Measurements from ENCODE around the gene PCCA. TPM values are rescaled to one million over a fixed set of nuclear protein-coding genes. Genes with fewer than 3 reads are reported as not detected.

PCCA gene
- total and polyA plus RNA-seq, 8 donors: 31.4 to 140 (median 77.0) TPM

DNA sequence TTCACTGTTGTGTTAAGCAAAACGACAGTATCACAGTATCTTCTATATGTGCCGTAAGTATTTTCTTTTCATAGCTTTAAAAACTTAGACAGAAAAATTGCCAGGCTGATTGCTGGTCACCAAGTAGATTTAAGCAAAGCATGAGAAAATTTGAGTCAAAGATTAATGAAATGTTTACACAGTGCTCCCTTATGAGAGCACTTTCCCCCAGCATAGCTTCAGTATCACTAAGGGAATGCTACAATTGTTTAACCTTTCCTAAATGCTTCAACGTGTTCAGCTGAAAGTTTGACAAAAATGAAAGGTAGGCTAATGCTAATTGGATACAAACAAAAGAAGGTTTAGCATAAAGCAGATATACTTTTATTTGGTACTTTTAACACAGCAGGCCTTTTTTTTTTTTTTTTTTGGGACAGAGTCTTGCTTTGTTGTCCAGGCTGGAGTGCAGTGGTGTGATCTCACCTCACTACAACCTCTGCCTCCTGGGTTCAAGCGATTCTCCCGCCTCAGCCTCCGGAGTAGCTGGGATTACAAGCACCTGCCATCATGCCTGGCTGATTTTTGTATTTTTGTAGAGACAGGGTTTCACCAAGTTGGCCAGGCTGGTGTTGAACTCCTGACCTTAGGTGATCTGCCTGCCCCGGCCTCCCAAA, 23.4 kb downstream of the PCCA start:
- peak overlapping the region in 2 of 5 donors; percentile 5 to 27 for H3K27ac ChIP-seq
- no peaks in the 10 kb centered on the region for H3K9me3 ChIP-seq
- H3K4me1 ChIP-seq: peaks cover 4 to 39% (median 8%) of the 10 kb centered on the region in 4 donors
- no peak overlapping the region for H3K4me3 ChIP-seq
- no peaks in the 10 kb centered on the region for H3K27me3 ChIP-seq
- intact Hi-C loops (cut with DNase I; ENCODE audit: low total_unique reads): no loop called here
- DNase-seq: peak in 1 of 2 donors; percentile 44
- TF ChIP-seq EP300 (IDR thresholded peaks at IDR 0.05): no peak
- TF ChIP-seq, protein P1, sequence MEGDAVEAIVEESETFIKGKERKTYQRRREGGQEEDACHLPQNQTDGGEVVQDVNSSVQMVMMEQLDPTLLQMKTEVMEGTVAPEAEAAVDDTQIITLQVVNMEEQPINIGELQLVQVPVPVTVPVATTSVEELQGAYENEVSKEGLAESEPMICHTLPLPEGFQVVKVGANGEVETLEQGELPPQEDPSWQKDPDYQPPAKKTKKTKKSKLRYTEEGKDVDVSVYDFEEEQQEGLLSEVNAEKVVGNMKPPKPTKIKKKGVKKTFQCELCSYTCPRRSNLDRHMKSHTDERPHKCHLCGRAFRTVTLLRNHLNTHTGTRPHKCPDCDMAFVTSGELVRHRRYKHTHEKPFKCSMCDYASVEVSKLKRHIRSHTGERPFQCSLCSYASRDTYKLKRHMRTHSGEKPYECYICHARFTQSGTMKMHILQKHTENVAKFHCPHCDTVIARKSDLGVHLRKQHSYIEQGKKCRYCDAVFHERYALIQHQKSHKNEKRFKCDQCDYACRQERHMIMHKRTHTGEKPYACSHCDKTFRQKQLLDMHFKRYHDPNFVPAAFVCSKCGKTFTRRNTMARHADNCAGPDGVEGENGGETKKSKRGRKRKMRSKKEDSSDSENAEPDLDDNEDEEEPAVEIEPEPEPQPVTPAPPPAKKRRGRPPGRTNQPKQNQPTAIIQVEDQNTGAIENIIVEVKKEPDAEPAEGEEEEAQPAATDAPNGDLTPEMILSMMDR (IDR thresholded peaks at IDR 0.05): no peak
- no peak for TF ChIP-seq POLR2AphosphoS5 (IDR thresholded peaks at IDR 0.05)
- TF ChIP-seq POLR2A (IDR thresholded peaks at IDR 0.05): no peak
- WGBS, 5 donors: 46 to 72% (median 60%) methylated on average over 7 of the region's 7 CpGs
- peaks cover 9 to 37% (median 36%) of the 10 kb centered on the region in 4 donors for H3K36me3 ChIP-seq

DNA sequence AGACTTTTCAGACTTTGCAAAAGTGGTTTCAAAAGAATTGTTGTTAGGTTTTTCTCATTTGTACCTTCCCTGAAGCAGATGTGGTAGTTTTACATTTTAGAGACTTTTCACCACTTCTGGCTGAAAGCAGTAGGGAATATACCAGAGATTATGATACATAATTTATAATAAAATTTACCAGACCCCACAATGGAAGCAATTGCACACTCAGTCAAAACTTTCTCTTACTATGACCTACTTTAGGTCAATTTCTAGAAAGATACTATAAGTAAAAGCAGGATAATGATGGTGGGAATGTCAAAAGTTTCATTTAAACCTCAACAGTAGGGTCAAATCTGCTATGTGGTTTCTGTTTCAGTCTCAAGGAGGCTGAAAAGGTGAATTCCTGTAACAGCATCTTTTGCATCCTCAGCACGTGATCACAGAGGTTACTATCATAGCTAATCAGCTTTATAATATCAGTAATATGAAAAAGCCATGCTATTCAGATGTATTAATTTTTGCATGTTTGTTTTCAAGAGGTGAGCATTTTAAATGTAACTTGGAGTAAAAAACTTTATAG, 26.9 kb downstream of the PCCA start:
- TF ChIP-seq POLR2AphosphoS5 (IDR thresholded peaks at IDR 0.05) (no peak), POLR2A (IDR thresholded peaks at IDR 0.05) (no peak), EP300 (IDR thresholded peaks at IDR 0.05) (no peak)
- TF ChIP-seq, protein P1 (IDR thresholded peaks at IDR 0.05): no peak
- H3K4me3 ChIP-seq: no peak overlapping the region
- no peak for DNase-seq
- H3K4me1 ChIP-seq: peaks cover 0 to 8% (median 0%) of the 10 kb centered on the region in 4 donors
- 46 to 75% (median 71%) methylated on average over 1 of the region's 1 CpG for WGBS, 5 donors
- H3K27ac ChIP-seq: no peak overlapping the region
- intact Hi-C loops (cut with DNase I; ENCODE audit: low total_unique reads): no loop called here
- H3K27me3 ChIP-seq: no peaks in the 10 kb centered on the region
- H3K9me3 ChIP-seq: no peaks in the 10 kb centered on the region
- peaks cover 9 to 69% (median 56%) of the 10 kb centered on the region in 4 donors for H3K36me3 ChIP-seq

DNA sequence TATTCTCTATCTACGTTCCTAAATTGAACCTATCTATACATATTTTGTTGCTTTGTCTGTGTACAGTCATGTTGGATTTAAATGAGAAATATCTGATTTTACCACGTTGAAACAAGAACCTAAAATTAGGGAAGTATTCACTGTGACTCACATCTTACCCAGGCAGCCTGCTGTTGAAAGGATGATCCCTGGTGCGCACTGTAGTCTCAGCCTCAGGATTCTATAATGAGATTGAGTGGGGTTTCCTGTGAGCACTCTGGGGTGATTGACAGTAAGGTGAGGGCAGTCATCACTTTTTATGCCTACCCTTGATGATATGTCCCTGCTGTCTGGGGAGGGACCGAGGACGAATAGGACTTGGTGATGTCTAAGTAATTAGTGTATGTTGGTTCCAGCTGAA, 35.4 kb downstream of the PCCA start:
- no peak for DNase-seq
- peaks cover 0 to 17% (median 5%) of the 10 kb centered on the region in 4 donors for H3K9me3 ChIP-seq
- H3K4me1 ChIP-seq: peaks cover under 1 to 14% (median 7%) of the 10 kb centered on the region in 4 donors
- TF ChIP-seq POLR2AphosphoS5 (IDR thresholded peaks at IDR 0.05) (no peak), POLR2A (IDR thresholded peaks at IDR 0.05) (no peak), EP300 (IDR thresholded peaks at IDR 0.05) (no peak)
- TF ChIP-seq, protein P1 (IDR thresholded peaks at IDR 0.05): no peak
- H3K4me3 ChIP-seq: no peak overlapping the region
- no peaks in the 10 kb centered on the region for H3K27me3 ChIP-seq
- H3K36me3 ChIP-seq: peaks cover 0 to 37% (median 25%) of the 10 kb centered on the region in 4 donors
- no peak overlapping the region for H3K27ac ChIP-seq
- intact Hi-C loops (cut with DNase I; ENCODE audit: low total_unique reads): no loop called here
- 76 to 82% (median 80%) methylated on average over 5 of the region's 5 CpGs for WGBS, 5 donors

DNA sequence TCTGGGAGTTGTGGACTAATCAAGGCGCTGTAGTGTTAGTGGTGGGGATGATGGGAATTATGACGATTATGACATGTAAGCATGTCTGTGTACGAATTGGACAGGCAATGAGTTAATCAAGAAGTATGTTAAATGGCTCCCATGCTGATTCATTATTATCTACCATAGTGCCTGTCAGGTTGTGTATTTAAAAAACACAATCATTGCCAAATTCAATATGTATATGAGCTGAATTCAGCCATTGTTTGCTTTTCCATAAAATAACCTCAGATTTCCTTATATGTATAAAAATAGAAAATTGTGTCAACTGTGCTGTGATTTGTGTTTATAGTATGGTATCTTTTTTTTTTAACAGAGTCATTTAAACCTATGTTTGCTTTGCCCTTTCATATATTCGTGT, 37.1 kb downstream of the PCCA start:
- H3K36me3 ChIP-seq: peaks cover 0 to 21% (median 13%) of the 10 kb centered on the region in 4 donors
- intact Hi-C loops (cut with DNase I; ENCODE audit: low total_unique reads): no loop called here
- no peak for DNase-seq
- no peaks in the 10 kb centered on the region for H3K27me3 ChIP-seq
- H3K4me1 ChIP-seq: peaks cover 4 to 27% (median 13%) of the 10 kb centered on the region in 4 donors
- H3K4me3 ChIP-seq: no peak overlapping the region
- TF ChIP-seq POLR2A (IDR thresholded peaks at IDR 0.05) (no peak), POLR2AphosphoS5 (IDR thresholded peaks at IDR 0.05) (peak in 1 of 3 donors; percentile 8), EP300 (IDR thresholded peaks at IDR 0.05) (no peak)
- TF ChIP-seq, protein P1 (IDR thresholded peaks at IDR 0.05): no peak
- H3K9me3 ChIP-seq: peaks cover 0 to 17% (median 5%) of the 10 kb centered on the region in 4 donors
- 44 to 72% (median 53%) methylated on average over 4 of the region's 4 CpGs for WGBS, 5 donors
- no peak overlapping the region for H3K27ac ChIP-seq
